GM19397 (cell line): ENCODE measurements around the gene CCDC17.

ENCODE experiments used
- ATAC-seq: cut with Tn5 transposase; IDR thresholded peaks from one replicate; pipeline ENCODE4 v1.9.1; 2021; ENCODE audit warnings: mild to moderate bottlenecking, moderate library complexity; ENCODE audit not compliant: unreplicated experiment

Gene CCDC17

GRCh38 chr1:45623972-45624371 lies at the start of gene CCDC17:
TSS of gene CCDC17 (minus strand) at chr1:45624054. CDS start at chr1:45623909, 145 bp downstream.
- no peak for ATAC-seq

DNA sequence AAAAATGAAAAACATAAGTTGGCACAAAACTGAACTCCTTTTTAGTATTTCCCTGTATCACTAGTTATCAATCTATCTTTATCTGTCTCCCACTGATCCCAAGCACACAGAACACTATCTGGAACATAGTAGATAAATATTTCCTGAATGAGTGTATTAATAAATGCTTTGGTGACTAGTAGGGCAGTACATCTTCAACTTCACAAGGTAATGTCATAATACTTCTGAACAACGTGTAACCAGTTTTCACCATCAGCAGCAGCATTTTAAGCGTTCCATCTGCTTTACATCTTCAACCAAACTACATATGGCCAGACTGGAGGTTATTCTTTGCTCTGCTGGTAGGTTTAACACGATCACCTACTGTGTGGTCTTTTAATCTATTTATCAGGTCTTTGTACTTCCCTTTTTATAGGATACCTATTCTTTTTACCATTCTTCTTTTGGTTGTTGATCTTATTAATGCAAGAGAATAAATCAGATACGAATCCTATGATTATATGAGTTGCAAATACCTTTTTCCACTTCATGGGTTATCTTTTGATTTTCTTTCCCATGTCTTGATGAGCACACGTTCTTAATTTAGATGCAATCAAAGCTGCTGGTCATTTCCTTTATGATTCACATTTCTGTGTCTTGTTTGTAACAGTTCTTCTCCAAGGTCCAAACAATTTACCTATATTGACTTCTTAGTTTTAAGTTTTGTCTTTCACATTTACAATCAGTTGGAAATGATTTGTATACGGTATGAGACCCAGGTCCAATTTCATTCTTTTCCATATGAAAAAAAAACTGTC lies 46.2 kb upstream of the CCDC17 start:
- no peak for ATAC-seq

GRCh38 chr1:45669379-45669778 lies 45.5 kb upstream of the CCDC17 start:
- ATAC-seq = no peak

GRCh38 chr1:45668526-45668925 lies 44.7 kb upstream of the CCDC17 start:
- no peak for ATAC-seq

- no peak for ATAC-seq
Observed at GRCh38 chr1:45667321-45668111, 43.7 kb upstream of the CCDC17 start.

GRCh38 chr1:45666836-45667235 lies 43.0 kb upstream of the CCDC17 start:
- no peak for ATAC-seq

DNA sequence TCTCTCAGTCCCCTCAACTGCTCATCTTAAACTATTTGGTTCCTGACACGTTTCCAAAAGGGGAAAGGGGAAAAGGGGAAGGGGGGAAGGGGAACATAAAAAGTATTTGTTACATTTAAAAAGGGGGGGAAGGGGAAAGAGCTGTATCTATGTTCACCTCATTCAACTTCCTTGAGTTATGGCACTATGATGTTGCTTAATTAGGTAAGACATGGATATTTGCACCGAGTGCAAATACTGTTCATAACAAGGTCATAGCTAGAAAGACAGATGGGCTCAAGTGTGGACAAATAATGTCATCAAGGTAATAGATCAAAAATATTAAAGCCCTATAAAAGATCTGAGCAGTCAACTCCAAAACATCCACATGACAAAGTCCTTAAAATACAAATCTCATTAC lies 36.5 kb upstream of the CCDC17 start:
- ATAC-seq = no peak

DNA sequence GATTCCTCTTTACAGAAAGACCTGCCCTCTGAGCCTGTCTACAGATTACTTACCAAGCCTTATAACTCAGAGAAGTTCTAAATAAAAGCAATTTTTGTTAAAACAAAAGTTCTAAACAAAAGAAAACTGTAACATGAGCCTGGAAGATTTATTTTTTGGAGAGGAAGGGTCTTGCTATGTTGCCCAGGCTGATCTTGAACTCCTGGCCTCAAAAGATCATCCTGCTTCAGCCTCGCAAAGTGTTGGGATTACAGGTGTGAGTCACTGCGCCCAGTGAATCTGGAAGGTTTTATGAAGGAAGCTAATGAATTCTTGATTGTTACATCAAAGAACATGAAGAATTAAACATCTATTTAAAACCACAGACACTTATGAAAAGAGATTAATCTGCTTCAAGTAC lies 35.4 kb upstream of the CCDC17 start:
- ATAC-seq = no peak

GRCh38 chr1:45658171-45658570 lies 34.3 kb upstream of the CCDC17 start:
- ATAC-seq = no peak

- ATAC-seq = no peak
Observed at GRCh38 chr1:45656573-45657226, 32.8 kb upstream of the CCDC17 start.

DNA sequence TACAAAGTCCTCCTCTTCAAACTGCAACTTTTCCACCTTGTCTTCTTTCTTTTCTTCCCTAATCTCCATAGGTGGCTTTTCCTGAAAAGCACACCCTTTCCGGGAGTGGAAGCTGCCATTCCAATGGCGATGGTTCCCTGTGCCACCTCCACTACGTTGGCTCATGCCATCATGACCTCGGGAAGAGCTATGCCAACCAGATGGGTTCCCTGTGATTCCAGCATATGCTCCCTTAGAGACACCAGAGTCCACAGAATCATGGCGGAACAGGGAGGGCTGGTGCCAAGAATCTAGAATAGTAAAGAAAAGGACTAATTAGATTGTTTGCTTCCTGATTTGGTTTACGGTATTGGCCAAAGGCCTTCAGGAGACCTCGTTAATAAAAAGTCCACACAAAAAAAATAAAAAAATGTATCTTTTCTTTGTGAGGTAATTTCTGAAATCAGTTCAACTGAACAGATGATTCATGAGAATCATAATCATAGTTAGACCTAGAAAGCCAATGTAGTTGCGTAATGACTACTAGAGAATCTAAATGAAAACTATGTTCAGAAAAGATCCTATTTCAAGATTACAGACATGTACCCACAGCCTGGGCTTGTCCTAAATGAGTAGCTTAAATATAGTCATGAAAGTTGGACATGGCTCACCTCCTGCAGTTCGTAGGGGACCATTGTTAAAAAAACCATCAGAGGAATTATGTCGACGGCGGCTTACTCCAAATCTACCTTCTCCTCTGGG lies 30.9 kb upstream of the CCDC17 start:
- ATAC-seq = no peak

DNA sequence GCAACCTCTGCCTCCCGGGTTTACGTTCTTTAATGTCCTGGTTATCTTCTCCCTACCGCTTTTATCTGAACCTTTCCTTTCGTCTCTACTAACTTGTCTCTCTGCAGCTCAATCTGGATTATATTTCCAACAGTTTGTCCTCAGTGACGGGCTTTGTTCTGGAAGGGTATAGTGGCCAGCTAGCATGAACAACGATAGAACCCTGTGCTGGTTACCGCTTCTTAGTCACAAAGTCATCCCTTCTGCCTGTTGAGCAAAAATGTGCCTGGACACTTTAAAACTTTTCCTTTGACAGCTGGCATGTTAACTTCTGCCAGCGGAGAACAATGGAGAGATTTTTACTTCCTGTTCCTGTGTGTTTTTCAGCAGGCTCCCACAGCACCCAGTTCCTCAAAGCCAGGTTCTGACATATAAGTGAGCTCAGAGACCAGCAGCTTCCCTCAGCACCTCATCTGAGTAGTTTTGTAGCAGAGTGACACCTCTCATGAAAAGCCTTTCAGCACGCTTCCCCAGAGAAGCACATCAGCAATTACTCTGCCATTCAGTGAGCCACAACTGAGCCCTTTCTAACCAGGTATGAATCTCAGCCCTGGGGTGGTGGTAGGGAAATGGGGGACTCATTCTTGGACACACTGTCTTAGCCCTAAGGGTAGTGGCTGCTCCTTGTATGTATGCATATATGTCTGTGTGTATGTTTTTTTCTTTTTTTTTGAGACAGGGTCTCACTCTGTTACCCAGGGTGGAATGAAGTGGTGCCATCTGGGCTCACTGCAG lies 23.6 kb upstream of the CCDC17 start:
- no peak for ATAC-seq

DNA sequence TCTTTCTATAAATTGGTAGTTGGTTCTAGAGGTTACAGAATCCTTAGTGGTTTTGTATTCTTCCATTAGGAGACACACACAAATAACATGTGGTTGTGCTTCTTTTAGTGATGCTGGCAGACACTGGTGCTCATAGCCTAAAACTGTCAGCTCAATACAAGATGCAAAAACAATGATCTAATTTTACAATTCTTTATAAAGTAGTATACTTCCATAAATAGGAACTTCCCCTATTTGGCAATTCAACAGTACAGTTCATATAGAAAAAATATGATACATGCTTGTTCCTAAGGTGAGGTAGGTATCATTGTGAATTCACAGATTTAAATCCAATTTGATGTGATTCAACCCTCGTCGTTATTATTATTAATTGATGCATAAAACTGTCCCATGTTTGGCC lies 20.8 kb upstream of the CCDC17 start:
- no peak for ATAC-seq

GRCh38 chr1:45643978-45644377 lies 20.1 kb upstream of the CCDC17 start:
- no peak for ATAC-seq

GRCh38 chr1:45643321-45643720 lies 19.5 kb upstream of the CCDC17 start:
- ATAC-seq = no peak

- no peak for ATAC-seq
Observed at GRCh38 chr1:45640293-45640692, 16.4 kb upstream of the CCDC17 start.

- no peak for ATAC-seq
Observed at GRCh38 chr1:45635211-45635610, 11.4 kb upstream of the CCDC17 start.

DNA sequence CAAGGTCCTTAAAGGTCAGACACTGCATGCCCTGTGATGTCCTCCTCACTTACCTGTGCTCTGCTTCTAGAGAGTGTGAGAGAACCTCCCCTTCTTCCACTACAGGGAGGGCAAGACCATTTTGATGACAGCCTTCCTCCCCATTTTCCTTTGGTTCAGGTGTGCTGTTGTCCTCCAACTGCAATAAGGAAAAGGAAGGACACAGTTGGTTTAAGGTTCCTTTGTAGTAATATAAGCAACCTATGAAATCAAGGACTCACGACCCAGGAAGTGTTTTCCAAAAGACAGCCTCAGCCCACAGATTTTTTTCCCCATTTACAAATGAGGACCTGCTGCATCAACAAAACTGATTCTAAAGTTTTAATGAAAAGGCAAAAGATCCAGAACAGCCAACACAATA lies 6.6 kb upstream of the CCDC17 start:
- ATAC-seq = no peak

DNA sequence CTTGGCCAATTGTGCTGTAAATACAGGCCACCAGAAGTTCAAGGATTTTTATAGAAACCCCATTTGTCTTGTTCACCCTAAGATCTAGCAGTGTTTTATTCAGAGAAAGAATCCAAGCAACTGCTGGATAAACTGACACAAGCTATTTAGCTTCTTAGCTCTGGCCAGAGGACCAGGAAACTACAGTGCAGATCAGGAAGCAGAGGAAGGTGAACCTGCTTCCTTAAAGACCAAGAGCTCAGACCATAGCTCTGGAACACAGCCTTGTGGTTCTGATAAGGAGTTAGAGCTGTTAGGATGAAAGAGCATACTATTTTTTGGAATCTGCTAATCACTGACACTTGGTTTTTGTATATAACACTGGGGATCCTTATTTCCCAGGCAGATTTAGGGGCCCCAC lies 5.2 kb upstream of the CCDC17 start:
- ATAC-seq = no peak
